OCI-LY7 (cell line): ENCODE measurements around the gene RFWD3. TPM values are rescaled to one million over a fixed set of nuclear protein-coding genes. Genes with fewer than 3 reads are reported as not detected.

ENCODE experiments used
- BruUV-seq: library from RNA; stranded (reverse); fragments of 400-500 nt; replicated peaks from 2 replicates; lab custom pipeline; 2021; lab: Mats Ljungman, UMichigan
- CTCF ChIA-PET: fragments of 300-600 bp; sonication (Branson Sonifier 250); formaldehyde crosslinking; loops from one replicate; lab custom pipeline; 2022; ENCODE audit warnings: antibody characterized with exemption; ENCODE audit not compliant: unreplicated experiment; lab: Charles Lee
- POLR2A ChIA-PET: fragments of 300-600 bp; sonication (Branson Sonifier 250); formaldehyde crosslinking; loops from one replicate; lab custom pipeline; 2022; ENCODE audit warnings: antibody characterized with exemption; lab: Charles Lee
- DNase-seq: peaks from one replicate; pipeline ENCODE4 v3.0.0-alpha.2; 2015; ENCODE audit warnings: low spot score
- H2AFZ ChIP-seq: fragments of 200-600 bp; sonication (generic), shearing (Covaris generic); 2 replicates; pipeline ENCODE4 v1.6.1; 2014; ENCODE audit warnings: mild to moderate bottlenecking, antibody characterized with exemption, low read length, moderate library complexity
- H3K27ac ChIP-seq: fragments of 200-600 bp; sonication (generic); 2 replicates; pipeline ENCODE4 v1.5.1; 2014; ENCODE audit warnings: mixed run types, low read depth, mild to moderate bottlenecking, moderate library complexity, low read length, inconsistent platforms; ENCODE audit not compliant: poor library complexity, severe bottlenecking
- H3K36me3 ChIP-seq: fragments of 200-600 bp; sonication (generic); 2 replicates; pipeline ENCODE4 v1.6.1; 2014; ENCODE audit warnings: mild to moderate bottlenecking, antibody characterized with exemption, low read length, moderate library complexity, mixed read lengths; ENCODE audit not compliant: insufficient read depth
- H3K4me1 ChIP-seq: fragments of 200-600 bp; sonication (generic); 2 replicates; pipeline ENCODE4 v1.5.1; 2014; ENCODE audit warnings: mild to moderate bottlenecking, low read length; ENCODE audit not compliant: insufficient read depth, poor library complexity, severe bottlenecking
- H3K4me2 ChIP-seq: fragments of 200-600 bp; sonication (generic); 2 replicates; pipeline ENCODE4 v1.6.1; 2014; ENCODE audit warnings: mild to moderate bottlenecking, low read length
- H3K4me3 ChIP-seq: fragments of 200-600 bp; sonication (generic); 2 replicates; pipeline ENCODE4 v1.5.1; 2014; ENCODE audit warnings: mild to moderate bottlenecking, low read depth, low read length; ENCODE audit not compliant: poor library complexity, severe bottlenecking
- H3K79me2 ChIP-seq: fragments of 200-600 bp; sonication (generic); 2 replicates; pipeline ENCODE4 v1.6.1; 2016; ENCODE audit warnings: low read depth, mild to moderate bottlenecking, low read length, moderate library complexity, mixed read lengths; ENCODE audit not compliant: insufficient read depth
- H3K9me2 ChIP-seq: fragments of 200-600 bp; sonication (generic); 2 replicates; pipeline ENCODE4 v1.6.1; 2016; ENCODE audit warnings: mild to moderate bottlenecking, low read length, mixed read lengths; ENCODE audit not compliant: insufficient read depth
- H3K9me3 ChIP-seq: fragments of 200-600 bp; sonication (generic); 2 replicates; pipeline ENCODE4 v1.6.1; 2014; ENCODE audit warnings: mild to moderate bottlenecking, mixed run types, low read length, mixed read lengths
- H4K20me1 ChIP-seq: fragments of 200-600 bp; sonication (generic); 2 replicates; pipeline ENCODE4 v1.6.1; 2014; ENCODE audit warnings: mild to moderate bottlenecking, antibody characterized with exemption, low read length, moderate library complexity, mixed read lengths; ENCODE audit not compliant: insufficient read depth
- EZH2phosphoT487 ChIP-seq: fragments of 200-600 bp; sonication (generic); IDR thresholded peaks from 2 replicates; pipeline ENCODE4 v1.6.1; 2018; ENCODE audit warnings: low read depth, borderline replicate concordance, mild to moderate bottlenecking, mixed run types, antibody characterized with exemption, low read length, moderate library complexity, mixed read lengths
- intact Hi-C: fragments of 100-400 bp; cut with micrococcal nuclease; formaldehyde crosslinking; loops from one replicate; pipeline ENCODE4 v1.10.0; 2022; ENCODE audit not compliant: unreplicated experiment
- total RNA-seq, 2 experiments: library from RNA; depleted of rRNA in 1 of 2; stranded (reverse); fragments of >200 nt in 1 of 2; shearing (Covaris generic) in 1 of 2; gene quantifications; 2 replicates each; pipeline ENCODE4 v1.2.3, GENCODE V29; 2014 to 2022
- TF ChIP-seq, protein P1 (sequence below): fragments of 200-600 bp; sonication (generic); conservative IDR thresholded peaks from 2 replicates; pipeline ENCODE4 v1.5.1; 2014; ENCODE audit warnings: mild to moderate bottlenecking, antibody characterized with exemption, low read length, moderate library complexity, mixed read lengths

RFWD3 gene
- total RNA-seq, 2 experiments from 2014 or later: 79.7 to 134 TPM

DNA sequence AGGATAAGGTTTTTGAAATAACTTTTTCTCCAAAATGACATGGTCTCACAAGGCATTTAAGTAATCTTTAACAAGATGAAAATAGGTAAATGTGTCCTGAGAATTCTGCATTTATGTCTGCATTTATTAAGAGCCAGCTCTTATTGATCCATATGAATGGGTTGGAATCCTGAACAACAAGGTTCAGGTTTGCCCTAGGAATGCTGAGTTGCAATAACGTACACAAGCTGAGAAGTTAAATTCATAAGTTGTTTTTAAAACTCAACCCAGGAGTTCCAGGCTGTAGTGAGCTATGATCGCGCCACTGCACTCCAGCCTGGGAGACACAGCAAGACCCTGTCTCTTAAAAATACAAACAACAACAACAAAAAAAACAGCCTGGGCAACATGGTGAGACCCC, 87.8 kb downstream of the RFWD3 start:
- H3K27ac ChIP-seq: no peak overlapping the region
- H3K4me2 ChIP-seq: no peak overlapping the region
- no peak for DNase-seq
- intact Hi-C loops: no loop called here
- peaks cover 9% of the 10 kb centered on the region for H3K4me1 ChIP-seq
- TF ChIP-seq EZH2phosphoT487: no peak
- TF ChIP-seq, protein P1, sequence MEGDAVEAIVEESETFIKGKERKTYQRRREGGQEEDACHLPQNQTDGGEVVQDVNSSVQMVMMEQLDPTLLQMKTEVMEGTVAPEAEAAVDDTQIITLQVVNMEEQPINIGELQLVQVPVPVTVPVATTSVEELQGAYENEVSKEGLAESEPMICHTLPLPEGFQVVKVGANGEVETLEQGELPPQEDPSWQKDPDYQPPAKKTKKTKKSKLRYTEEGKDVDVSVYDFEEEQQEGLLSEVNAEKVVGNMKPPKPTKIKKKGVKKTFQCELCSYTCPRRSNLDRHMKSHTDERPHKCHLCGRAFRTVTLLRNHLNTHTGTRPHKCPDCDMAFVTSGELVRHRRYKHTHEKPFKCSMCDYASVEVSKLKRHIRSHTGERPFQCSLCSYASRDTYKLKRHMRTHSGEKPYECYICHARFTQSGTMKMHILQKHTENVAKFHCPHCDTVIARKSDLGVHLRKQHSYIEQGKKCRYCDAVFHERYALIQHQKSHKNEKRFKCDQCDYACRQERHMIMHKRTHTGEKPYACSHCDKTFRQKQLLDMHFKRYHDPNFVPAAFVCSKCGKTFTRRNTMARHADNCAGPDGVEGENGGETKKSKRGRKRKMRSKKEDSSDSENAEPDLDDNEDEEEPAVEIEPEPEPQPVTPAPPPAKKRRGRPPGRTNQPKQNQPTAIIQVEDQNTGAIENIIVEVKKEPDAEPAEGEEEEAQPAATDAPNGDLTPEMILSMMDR: no peak
- no peaks in the 10 kb centered on the region for H3K9me2 ChIP-seq
- peaks cover 62% of the 10 kb centered on the region for H3K79me2 ChIP-seq
- ChIA-PET CTCF (no interaction called here), POLR2A (interaction anchor here (0.8 to 1.7 kb wide), 2 partner anchors 10 to 127 kb away, joined by 3 to 5 read pairs; no protein-coding TSS in a partner anchor)
- H2AFZ ChIP-seq: no peak overlapping the region
- BruUV-seq: no TSS peak
- H3K36me3 ChIP-seq: no peaks in the 10 kb centered on the region
- peaks cover 4% of the 10 kb centered on the region; the same call in 1 of the 2 replicates for H4K20me1 ChIP-seq
- no peaks in the 10 kb centered on the region for H3K9me3 ChIP-seq
- no peak overlapping the region for H3K4me3 ChIP-seq

DNA sequence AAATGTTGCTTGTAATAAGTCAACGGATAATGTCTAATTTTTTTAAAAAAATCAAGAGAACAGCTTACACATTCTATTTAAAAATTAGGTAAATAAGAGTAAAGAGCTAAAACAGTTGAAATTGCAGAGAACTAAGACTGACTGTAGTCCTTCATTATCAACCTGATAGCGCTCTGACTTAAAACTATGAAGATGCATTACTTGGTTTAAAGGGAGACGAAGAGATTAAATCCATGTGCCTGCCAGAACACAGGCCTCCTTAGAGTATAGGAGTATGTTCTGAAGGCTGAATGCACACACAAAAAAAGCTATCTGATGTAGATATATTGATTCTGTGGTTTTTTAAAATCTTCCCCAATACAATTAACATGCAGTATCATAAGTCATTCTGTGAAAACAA, 88.2 kb downstream of the RFWD3 start:
- H3K9me2 ChIP-seq: no peaks in the 10 kb centered on the region
- H3K27ac ChIP-seq: no peak overlapping the region
- no peak overlapping the region for H3K4me3 ChIP-seq
- no peaks in the 10 kb centered on the region for H3K36me3 ChIP-seq
- CTCF ChIA-PET: no interaction called here
- no peaks in the 10 kb centered on the region for H3K9me3 ChIP-seq
- BruUV-seq: TSS peak; percentile 40
- peaks cover 62% of the 10 kb centered on the region for H3K79me2 ChIP-seq
- H3K4me1 ChIP-seq: peaks cover 9% of the 10 kb centered on the region
- peaks cover 4% of the 10 kb centered on the region; the same call in 1 of the 2 replicates for H4K20me1 ChIP-seq
- no peak overlapping the region for H3K4me2 ChIP-seq
- H2AFZ ChIP-seq: no peak overlapping the region
- TF ChIP-seq, protein P1: no peak
- no peak for TF ChIP-seq EZH2phosphoT487
- intact Hi-C loops: no loop called here
- DNase-seq: no peak
- POLR2A ChIA-PET: interaction anchor here (0.8 to 1.7 kb wide), 2 partner anchors 11 to 126 kb away, joined by 3 to 5 read pairs; no protein-coding TSS in a partner anchor

DNA sequence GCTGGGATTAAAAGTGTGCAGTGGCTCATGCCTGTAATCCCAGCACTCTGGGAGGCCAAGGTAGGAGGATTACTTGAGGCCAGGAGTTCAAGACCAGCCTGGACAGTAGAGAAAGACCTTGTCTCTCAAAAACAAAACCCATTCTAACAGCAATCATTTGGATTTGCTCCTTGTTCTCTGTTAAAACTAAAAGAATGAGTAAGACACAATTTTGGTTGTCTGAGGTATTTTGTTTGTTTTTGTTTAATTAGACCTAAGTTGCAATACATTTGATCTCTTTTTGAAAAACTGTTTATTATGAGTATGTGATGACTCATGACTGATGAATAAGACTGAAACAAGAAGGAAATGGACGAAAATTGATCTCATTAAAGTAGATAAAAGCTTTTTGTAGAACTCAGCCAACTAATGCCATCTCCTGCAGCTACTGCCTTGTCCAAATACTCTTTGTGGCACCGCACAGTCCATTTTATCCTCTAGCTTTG, 88.8 kb downstream of the RFWD3 start:
- no peak for TF ChIP-seq EZH2phosphoT487
- intact Hi-C loops: no loop called here
- no TSS peak for BruUV-seq
- ChIA-PET POLR2A (no interaction called here), CTCF (no interaction called here)
- Histone ChIP-seq H3K4me3 (no peak overlapping the region), H3K36me3 (no peaks in the 10 kb centered on the region), H3K4me1 (peaks cover 9% of the 10 kb centered on the region), H3K79me2 (peaks cover 64% of the 10 kb centered on the region), H2AFZ (no peak overlapping the region), H4K20me1 (peaks cover 1% of the 10 kb centered on the region; the same call in 1 of the 2 replicates), H3K4me2 (no peak overlapping the region), H3K9me3 (no peaks in the 10 kb centered on the region), H3K27ac (no peak overlapping the region), H3K9me2 (no peaks in the 10 kb centered on the region)
- no peak for DNase-seq
